Activated T-cell treated with anti-CD3 and anti-CD28 coated beads for 1 hour (primary cell): ENCODE results near the gene PAWR.
"Not testable (repeated sequence)": the region's sequence is repeated elsewhere in the genome, so short reads cannot be mapped to it uniquely, and the experiment has no call there.

Experiments
- DNase-seq: peaks from one replicate; pipeline ENCODE4 v3.0.0-alpha.2; 2020; ENCODE audit warnings: low read depth

The PAWR gene

GRCh38 chr12:79646843-79647242 is 43.9 kb downstream of the PAWR start:
- DNase-seq = not testable (repeated sequence)

GRCh38 chr12:79645235-79645630 is 45.5 kb downstream of the PAWR start:
- DNase-seq = no peak

GRCh38 chr12:79644274-79645234 is 46.2 kb downstream of the PAWR start:
- no peak for DNase-seq

- DNase-seq = no peak
Measured at GRCh38 chr12:79643821-79644220, 46.9 kb downstream of the PAWR start.

GRCh38 chr12:79638490-79638889 is 52.3 kb downstream of the PAWR start:
- no peak for DNase-seq

GRCh38 chr12:79637093-79637492 is 53.7 kb downstream of the PAWR start:
- DNase-seq = no peak

GRCh38 chr12:79635676-79636075 is 55.1 kb downstream of the PAWR start:
- DNase-seq = no peak

GRCh38 chr12:79634957-79635471 is 55.8 kb downstream of the PAWR start:
- DNase-seq = no peak

GRCh38 chr12:79629561-79629960 is 61.2 kb downstream of the PAWR start:
- DNase-seq = no peak

- DNase-seq = not testable (repeated sequence)
Measured at GRCh38 chr12:79626735-79627134, 64.0 kb downstream of the PAWR start.

GRCh38 chr12:79624378-79624777 is 66.4 kb downstream of the PAWR start:
- DNase-seq = no peak

GRCh38 chr12:79619872-79620562 is 70.7 kb downstream of the PAWR start:
- no peak for DNase-seq

GRCh38 chr12:79618848-79619404 is 71.8 kb downstream of the PAWR start:
- DNase-seq = no peak

GRCh38 chr12:79617696-79618095 is 73.1 kb downstream of the PAWR start:
- DNase-seq = no peak

GRCh38 chr12:79615596-79616560 is 74.9 kb downstream of the PAWR start:
- DNase-seq = no peak

- no peak for DNase-seq
Measured at GRCh38 chr12:79614730-79615129, 76.0 kb downstream of the PAWR start.

- DNase-seq = no peak
Measured at GRCh38 chr12:79601908-79602307, 88.9 kb downstream of the PAWR start.

GRCh38 chr12:79597910-79598309 is 92.9 kb downstream of the PAWR start:
- no peak for DNase-seq

- DNase-seq = no peak
Measured at GRCh38 chr12:79596719-79597350, 93.9 kb downstream of the PAWR start.

GRCh38 chr12:79595273-79595672 is 95.5 kb downstream of the PAWR start:
- no peak for DNase-seq

- no peak for DNase-seq
Measured at GRCh38 chr12:79592865-79593264, 97.9 kb downstream of the PAWR start.
